ENCODE data around the gene ADAMTSL1.

Gene ADAMTSL1

GRCh38 chr9:18594837-18595236 is 120.9 kb downstream of the ADAMTSL1 start:
- no peak for DNase-seq
- Histone ChIP-seq H3K27me3 (ENCODE audit: insufficient read depth, low read depth, severe bottlenecking) (no peaks in the 10 kb centered on the region), H3K27ac (no peak overlapping the region), H3K4me3 (ENCODE audit: low read depth, low read length) (no peak overlapping the region), H3K36me3 (no peaks in the 10 kb centered on the region), H3K9me3 (ENCODE audit: severe bottlenecking) (no peaks in the 10 kb centered on the region)
- TF ChIP-seq CTCF (IDR thresholded peaks at IDR 0.05; ENCODE audit: low read depth, low read length): no peak

GRCh38 chr9:18595597-18595996 is 121.6 kb downstream of the ADAMTSL1 start:
- Histone ChIP-seq H3K9me3 (ENCODE audit: severe bottlenecking) (no peaks in the 10 kb centered on the region), H3K4me3 (ENCODE audit: low read depth, low read length) (no peak overlapping the region), H3K27me3 (ENCODE audit: insufficient read depth, low read depth, severe bottlenecking) (no peaks in the 10 kb centered on the region), H3K36me3 (no peaks in the 10 kb centered on the region), H3K27ac (no peak overlapping the region)
- no peak for TF ChIP-seq CTCF (IDR thresholded peaks at IDR 0.05; ENCODE audit: low read depth, low read length)
- DNase-seq: no peak

DNA sequence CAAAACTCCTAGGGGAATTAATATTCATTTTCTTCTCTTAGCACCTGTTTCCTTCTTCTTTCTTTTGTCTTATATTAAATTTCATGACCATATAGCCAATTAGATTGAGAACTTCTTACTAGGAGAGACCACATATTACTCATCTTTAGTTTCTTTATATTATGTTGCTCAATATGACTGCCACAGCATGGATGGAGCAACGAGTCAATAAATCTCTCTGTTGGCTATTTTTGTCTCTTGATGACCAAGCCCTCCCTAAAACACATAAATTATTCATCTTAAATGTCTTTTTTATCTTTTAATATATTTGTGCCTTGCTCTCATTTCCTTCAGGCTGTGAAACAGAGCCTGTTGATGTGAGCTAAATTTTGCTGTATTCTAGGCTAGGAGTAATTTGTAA is 123.0 kb downstream of the ADAMTSL1 start:
- Histone ChIP-seq H3K36me3 (no peaks in the 10 kb centered on the region), H3K4me3 (ENCODE audit: low read depth, low read length) (no peak overlapping the region), H3K27ac (no peak overlapping the region), H3K27me3 (ENCODE audit: insufficient read depth, low read depth, severe bottlenecking) (no peaks in the 10 kb centered on the region), H3K9me3 (ENCODE audit: severe bottlenecking) (no peaks in the 10 kb centered on the region)
- TF ChIP-seq CTCF (IDR thresholded peaks at IDR 0.05; ENCODE audit: low read depth, low read length): no peak
- DNase-seq: no peak

DNA sequence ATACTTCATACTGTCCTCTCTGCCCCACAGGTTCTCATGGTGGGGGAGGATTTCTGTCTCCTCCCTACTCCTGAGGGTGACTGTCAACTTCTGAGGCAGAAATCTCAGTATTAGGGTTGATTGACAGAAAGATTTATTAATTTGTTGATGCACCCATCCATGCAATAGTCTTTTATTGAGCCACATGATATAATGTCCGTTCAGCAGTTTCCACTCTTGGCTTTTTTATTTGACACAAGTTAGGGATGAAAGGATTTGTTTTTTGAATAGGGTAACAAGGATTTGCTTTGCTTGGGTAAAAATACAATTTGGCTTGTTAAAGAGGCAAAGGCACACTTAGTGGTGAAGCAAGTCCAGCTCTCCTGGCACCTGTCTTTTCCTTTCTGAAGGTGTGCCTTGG is 125.0 kb downstream of the ADAMTSL1 start:
- Histone ChIP-seq H3K4me3 (ENCODE audit: low read depth, low read length) (no peak overlapping the region), H3K27ac (no peak overlapping the region), H3K9me3 (ENCODE audit: severe bottlenecking) (no peaks in the 10 kb centered on the region), H3K27me3 (ENCODE audit: insufficient read depth, low read depth, severe bottlenecking) (no peaks in the 10 kb centered on the region), H3K36me3 (no peaks in the 10 kb centered on the region)
- no peak for DNase-seq
- no peak for TF ChIP-seq CTCF (IDR thresholded peaks at IDR 0.05; ENCODE audit: low read depth, low read length)

DNA sequence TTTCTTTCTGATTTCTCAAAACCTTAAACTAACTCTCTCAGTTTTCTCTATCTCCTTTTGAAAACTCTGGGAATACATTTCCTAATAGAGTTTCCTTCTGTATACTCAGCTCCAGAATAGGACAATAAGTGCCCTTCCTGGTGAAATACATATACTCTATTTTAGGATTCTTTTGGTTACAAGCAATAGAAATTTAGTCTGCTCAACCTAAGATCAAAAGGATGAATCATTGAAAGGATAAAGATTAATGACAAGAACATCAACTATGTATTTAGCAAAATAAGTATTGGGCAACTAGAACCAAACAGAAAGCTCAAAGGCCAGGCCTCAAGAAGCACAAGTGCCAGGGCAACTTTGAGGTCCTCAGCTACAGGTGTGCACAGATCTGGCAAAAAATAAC is 127.1 kb downstream of the ADAMTSL1 start:
- H3K36me3 ChIP-seq: no peaks in the 10 kb centered on the region
- no peak overlapping the region for H3K27ac ChIP-seq
- no peak for TF ChIP-seq CTCF (IDR thresholded peaks at IDR 0.05; ENCODE audit: low read depth, low read length)
- DNase-seq: no peak
- no peaks in the 10 kb centered on the region for H3K27me3 ChIP-seq (ENCODE audit: insufficient read depth, low read depth, severe bottlenecking)
- H3K9me3 ChIP-seq (ENCODE audit: severe bottlenecking): no peaks in the 10 kb centered on the region
- no peak overlapping the region for H3K4me3 ChIP-seq (ENCODE audit: low read depth, low read length)

GRCh38 chr9:18601956-18602355 is 128.0 kb downstream of the ADAMTSL1 start:
- Histone ChIP-seq H3K27me3 (ENCODE audit: insufficient read depth, low read depth, severe bottlenecking) (no peaks in the 10 kb centered on the region), H3K36me3 (no peaks in the 10 kb centered on the region), H3K4me3 (ENCODE audit: low read depth, low read length) (no peak overlapping the region), H3K27ac (no peak overlapping the region), H3K9me3 (ENCODE audit: severe bottlenecking) (no peaks in the 10 kb centered on the region)
- no peak for DNase-seq
- TF ChIP-seq CTCF (IDR thresholded peaks at IDR 0.05; ENCODE audit: low read depth, low read length): no peak
